Endothelial cell of umbilical vein (primary cell): ENCODE data around the gene COL6A3.

ENCODE experiments used
- MYC ChIP-seq: IDR thresholded peaks from one replicate; pipeline ENCODE4 v1.6.1; 2011; ENCODE audit warnings: mild to moderate bottlenecking, low read depth, low read length
- POLR2AphosphoS5 ChIP-seq: IDR thresholded peaks from 2 replicates; pipeline ENCODE4 v1.6.1; 2012; ENCODE audit warnings: low read depth, mild to moderate bottlenecking, control low read depth, low read length, moderate library complexity; ENCODE audit not compliant: insufficient read depth

GRCh38 chr2:237351046-237351445 is 62.9 kb downstream of the COL6A3 start:
- no peak for TF ChIP-seq POLR2AphosphoS5
- TF ChIP-seq MYC: no peak
